SHP77 treated with DMSO at 0.1 percent for 48 hours (cell line): ENCODE measurements around the gene CCR1.
A peak's percentile ranks its signal among the peaks of the same experiment; 100 is the strongest.
"Not testable (repeated sequence)": the region's sequence is repeated elsewhere in the genome, so short reads cannot be mapped to it uniquely, and the experiment has no call there.

Source experiments
- DNase-seq: peaks from one replicate; lab custom pipeline; 2025; lab: John Stamatoyannopoulos, UW

CCR1 gene

DNA sequence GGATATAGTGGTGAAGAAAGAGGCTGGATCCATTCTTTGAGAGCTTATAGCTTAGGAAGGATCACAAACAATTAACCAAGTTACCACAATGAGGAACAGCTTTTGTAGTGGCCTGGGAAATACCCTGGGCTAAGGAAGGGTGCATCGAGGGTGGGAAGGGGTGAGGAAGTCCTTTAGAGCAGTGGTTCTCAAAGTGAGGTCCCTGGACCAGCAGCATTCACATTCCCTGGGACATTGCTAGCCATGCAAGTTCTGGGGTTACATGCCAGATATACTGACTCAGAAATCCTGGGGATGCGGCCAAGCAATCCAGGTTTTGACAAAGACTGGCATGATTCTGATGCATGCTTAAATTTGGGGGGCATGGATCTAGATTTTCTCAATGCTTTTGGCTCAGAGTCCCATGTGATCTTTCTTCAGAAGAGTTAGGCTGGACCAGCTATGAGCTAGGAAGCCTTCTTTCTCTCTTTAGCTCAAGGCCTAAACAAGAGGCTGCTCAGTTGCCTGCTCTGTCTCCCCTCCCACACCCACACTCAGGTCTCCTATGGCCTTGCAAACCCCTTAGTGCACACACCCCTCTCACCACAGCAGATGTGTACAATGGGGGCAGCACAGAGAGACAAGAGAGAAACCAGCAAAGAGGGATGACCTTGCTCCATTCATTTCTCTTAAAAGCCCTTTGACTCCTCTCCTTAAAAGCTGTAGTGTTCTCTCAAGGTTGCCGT, 1.8 kb upstream of the CCR1 start:
- DNase-seq: no peak

DNA sequence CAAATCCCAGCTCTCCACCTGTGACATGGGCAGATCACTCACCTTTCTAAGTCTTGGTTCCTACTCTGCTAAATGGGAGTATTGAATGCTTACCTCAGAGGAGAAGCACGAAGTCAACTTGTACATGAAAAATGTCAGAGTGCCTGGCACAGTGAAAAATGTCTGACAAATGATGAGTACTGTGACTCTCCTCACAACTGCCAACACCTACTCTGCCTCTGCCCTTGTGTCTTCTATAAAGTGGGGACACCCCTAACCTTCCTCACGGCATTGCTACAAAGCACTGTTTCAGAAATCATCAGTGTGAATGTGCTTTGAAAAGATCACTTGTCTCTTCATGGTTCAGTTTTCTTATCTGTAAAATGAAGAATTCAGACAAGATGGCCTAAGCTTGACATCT, 940 bp upstream of the CCR1 start:
- no peak for DNase-seq

DNA sequence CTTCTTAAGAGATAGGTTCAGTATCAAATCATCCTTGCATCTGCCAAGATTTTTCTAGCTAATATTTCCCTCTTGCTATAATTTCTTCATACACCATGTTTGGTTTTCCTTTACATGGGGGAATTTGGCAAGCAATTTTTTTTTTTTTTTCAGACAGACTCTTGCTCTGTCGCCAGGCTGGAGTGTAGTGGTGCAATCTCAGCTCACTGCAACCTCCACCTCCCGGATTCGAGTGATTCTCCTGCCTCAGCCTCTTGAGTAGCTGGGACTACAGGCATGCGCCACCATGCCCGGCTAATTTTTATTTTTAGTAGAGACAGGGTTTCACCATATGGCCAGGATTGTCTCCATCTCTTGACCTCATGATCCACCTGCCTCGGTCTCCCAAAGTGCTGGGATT, 599 bp downstream of the CCR1 start:
- DNase-seq: not testable (repeated sequence)

GRCh38 chr3:46206282-46207015, 1.7 kb downstream of the CCR1 start:
- no peak for DNase-seq

- DNase-seq: no peak
Observed at GRCh38 chr3:46205286-46205960, 2.7 kb downstream of the CCR1 start.

GRCh38 chr3:46203681-46204080, 4.4 kb downstream of the CCR1 start:
- no peak for DNase-seq

GRCh38 chr3:46202535-46202934, 5.6 kb downstream of the CCR1 start:
- no peak for DNase-seq

GRCh38 chr3:46200790-46201189, 7.3 kb downstream of the CCR1 start:
- DNase-seq: no peak

DNA sequence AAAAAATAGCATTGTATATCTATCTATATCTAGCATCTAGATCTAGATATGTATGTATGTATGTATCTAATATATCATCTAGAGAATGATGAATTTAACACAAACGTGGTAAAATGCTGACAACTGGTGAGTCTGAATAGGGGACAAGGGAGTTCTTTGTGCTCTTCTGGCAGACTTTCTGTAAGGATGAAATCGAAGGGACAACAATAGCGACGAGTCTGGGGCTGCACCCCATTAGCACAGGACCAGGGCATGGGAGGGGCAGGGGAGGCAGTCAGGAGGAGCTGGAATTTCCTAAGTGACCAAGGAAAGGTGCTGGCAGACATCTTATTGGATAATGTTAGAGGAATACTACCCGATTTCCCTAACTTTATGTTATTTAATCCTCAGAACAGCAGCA, 7.9 kb downstream of the CCR1 start:
- no peak for DNase-seq

- DNase-seq: no peak
Observed at GRCh38 chr3:46196261-46196957, 11.7 kb downstream of the CCR1 start.

DNA sequence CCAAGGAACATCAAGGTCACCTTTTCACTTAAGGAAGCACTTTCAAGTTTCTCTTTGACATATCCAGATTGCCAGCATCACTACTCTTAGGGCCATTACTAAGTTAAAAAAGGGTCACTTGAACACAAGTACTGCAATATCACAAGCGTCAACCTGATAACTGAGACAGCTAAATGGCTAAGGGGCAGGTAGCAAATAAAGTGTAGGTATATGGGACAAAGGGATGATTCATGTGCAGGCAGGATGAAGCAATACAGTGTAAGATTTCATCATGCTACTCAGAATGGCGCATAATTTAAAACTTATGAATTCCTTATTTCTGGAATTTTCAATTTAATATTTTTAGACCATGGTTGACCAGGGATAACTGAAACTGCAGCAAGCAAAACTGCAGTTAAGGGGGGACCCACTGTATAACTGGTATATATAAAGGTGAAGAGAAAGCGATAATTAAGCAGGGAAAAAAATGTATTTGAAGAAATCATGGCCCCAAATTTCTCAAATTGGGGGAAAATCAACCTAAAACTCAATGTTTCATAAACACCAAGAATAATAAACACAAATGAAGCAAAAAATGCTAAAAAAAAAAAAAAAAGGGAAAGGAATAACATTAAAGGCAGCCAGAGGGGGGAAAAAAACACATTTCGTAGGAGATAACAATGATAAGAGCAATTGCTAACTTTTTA, 13.1 kb downstream of the CCR1 start:
- DNase-seq: no peak

GRCh38 chr3:46193436-46193835, 14.7 kb downstream of the CCR1 start:
- no peak for DNase-seq

- no peak for DNase-seq
Observed at GRCh38 chr3:46192939-46193338, 15.2 kb downstream of the CCR1 start.

DNA sequence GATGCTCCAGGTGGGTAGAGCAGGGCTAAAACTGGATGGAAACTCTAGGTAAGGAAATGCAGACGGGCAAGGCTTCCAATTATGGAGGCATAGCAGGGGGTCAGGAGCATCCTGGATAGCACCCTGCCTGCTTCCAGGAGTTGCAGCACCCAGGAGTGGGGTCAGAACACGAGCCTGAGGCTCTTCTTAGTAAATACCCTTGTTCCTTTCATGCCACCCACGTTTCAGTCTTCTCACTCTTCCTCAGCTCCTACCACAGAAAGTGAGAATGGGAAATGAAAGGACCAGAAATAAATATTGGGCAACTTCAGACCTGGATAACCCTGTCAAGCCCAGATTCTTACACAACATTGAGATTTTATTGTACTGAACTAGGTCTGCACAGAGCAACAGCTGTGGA, 16.4 kb downstream of the CCR1 start:
- no peak for DNase-seq

DNA sequence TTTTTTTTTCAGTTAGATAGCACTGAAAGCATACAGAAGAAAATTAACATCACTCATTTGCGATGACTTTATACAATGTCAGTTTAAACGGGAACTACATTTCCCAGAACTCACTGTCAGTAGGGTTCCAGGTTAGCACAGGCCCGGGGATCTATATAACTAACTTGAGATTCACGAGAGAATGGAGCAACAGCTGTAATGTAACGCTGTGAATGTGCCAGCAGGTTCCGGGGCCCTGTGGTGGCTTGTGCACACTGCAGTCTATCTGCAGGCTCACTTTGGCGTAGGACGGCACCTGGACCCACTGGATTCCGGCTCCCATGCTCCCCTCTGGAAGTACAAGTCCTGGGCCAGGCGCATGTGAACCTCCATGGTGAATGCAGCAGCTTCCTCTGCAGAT, 19.4 kb downstream of the CCR1 start:
- DNase-seq: peak; percentile 5

- DNase-seq: no peak
Observed at GRCh38 chr3:46187876-46188275, 20.2 kb downstream of the CCR1 start.

- DNase-seq: no peak
Observed at GRCh38 chr3:46187341-46187700, 20.8 kb downstream of the CCR1 start.

DNA sequence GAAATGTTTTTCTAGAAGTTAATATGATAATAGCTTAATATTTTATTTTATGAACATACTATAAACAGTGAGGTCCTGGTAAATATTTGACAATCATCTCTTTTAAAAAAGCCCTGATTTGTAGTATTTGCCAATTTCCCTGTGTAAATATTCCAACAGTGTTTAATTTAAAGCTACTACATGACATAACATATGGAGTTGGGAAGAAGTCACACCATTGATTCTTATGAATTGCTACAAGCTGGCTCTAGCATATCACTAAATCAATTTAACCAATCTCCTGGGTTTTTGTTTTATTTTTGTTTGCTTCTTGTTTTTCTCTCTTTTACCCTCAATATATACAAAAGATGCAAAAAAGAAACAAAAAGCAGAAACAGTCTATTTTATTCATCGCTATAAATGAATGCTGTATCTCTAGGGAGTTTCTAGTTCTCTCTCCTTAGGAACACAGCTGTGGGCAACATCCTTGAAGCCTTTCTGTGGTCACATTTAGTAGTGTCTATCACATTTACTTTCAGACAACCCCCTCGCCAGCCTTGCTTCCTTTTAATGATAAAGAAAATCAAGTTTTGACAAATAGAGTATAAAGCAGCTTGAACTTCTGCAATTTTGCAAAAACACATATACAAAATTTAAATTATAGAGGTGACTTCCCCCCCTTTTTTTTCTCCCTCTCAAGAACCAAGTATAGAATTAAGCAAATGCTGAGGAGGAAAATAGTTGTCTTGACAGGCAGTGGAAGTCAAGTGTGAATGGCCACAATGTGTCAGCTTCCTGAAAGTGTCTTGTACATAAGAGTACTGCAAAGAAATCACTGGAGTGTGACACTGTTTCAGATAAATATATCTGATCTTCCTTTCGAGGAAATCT, 21.4 kb downstream of the CCR1 start:
- DNase-seq: no peak

DNA sequence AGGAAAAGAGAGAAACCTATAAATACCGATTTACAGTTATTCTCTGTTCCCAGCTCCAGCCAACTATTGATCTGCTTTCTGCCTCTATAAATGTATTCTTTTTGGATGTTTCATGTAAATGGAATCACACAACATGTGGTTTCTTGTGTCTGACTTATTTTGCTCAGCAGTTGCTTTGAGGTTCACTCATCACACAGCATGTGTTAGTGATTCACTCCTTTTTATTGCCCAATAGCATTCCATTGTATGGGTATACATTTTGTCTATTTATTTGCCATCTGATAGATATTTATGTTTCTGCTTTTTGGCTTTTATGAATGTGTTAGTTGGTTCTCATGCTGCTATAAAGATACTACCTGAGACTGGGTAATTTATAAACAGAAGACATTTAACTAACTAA, 23.6 kb downstream of the CCR1 start:
- DNase-seq: no peak

DNA sequence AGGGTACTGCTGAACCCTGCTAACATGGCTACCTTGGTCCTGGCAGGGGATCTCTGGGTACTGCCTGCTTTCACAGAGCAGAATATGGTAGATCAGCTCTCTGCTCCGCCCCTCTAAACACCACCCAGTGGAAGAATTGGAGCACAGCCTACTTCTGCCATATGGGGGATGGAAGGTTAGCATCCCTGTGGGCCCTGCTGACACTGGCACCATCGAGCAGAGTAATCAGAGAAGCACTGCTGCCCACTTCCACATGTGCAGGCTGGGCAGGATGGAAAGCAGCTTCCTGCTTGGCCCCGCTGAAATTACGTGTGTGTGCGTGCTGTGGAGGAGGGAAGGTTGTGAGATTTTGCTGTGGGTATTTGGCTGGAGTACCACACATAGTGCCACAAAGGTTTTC, 24.8 kb downstream of the CCR1 start:
- no peak for DNase-seq
